Spinal cord (tissue), 10 donors: ENCODE measurements around the gene AMN. TPM values are rescaled to one million over a fixed set of nuclear protein-coding genes. Genes with fewer than 3 reads are reported as not detected.
A peak's percentile ranks its signal among the peaks of the same experiment; 100 is the strongest.
"Not testable (repeated sequence)": the region's sequence is repeated elsewhere in the genome, so short reads cannot be mapped to it uniquely, and the experiment has no call there.

Experiments used
- DNase-seq, 6 donors: peaks; one replicate each; pipeline versions ENCODE4 v3.0.0 to v3.0.0-alpha.2; 2013 to 2015; ENCODE audit warnings: low spot score in 6 of 6, low read depth in 4 of 6
- H3K27ac ChIP-seq: one replicate; pipeline ENCODE4 v1.5.1; 2013; ENCODE audit warnings: low read depth, low read length, control low read depth
- H3K27me3 ChIP-seq: one replicate; pipeline ENCODE4 v1.6.1; 2013; ENCODE audit warnings: low read length; ENCODE audit not compliant: control insufficient read depth, insufficient read depth
- H3K36me3 ChIP-seq: one replicate; pipeline ENCODE4 v1.6.1; 2013; ENCODE audit warnings: low read length; ENCODE audit not compliant: control insufficient read depth, insufficient read depth
- H3K4me1 ChIP-seq: one replicate; pipeline ENCODE4 v1.6.1; 2013; ENCODE audit warnings: low read length; ENCODE audit not compliant: control insufficient read depth, insufficient read depth
- H3K4me3 ChIP-seq: one replicate; pipeline ENCODE4 v1.5.1; 2013; ENCODE audit warnings: low read depth, low read length, control low read depth
- H3K9me3 ChIP-seq: one replicate; pipeline ENCODE4 v1.6.1; 2013; ENCODE audit warnings: low read length; ENCODE audit not compliant: control insufficient read depth, insufficient read depth
- WGBS: methylation state at CpG from one replicate; pipeline ENCODE4 v1.1.5; 2013; ENCODE audit warnings: missing lambda C conversion rate; ENCODE audit not compliant: insufficient coverage; 5-methylcytosine and 5-hydroxymethylcytosine counted together
- polyA plus RNA-seq, 2 donors: library from polyadenylated mRNA; unstranded; fragments of 120-200 nt; gene quantifications; one replicate each; pipeline ENCODE4 v1.2.1, GENCODE V29; 2013; ENCODE audit not compliant: insufficient read length in 2 of 2
- total RNA-seq, 2 donors: library from RNA; depleted of rRNA in 1 of 2; stranded (reverse); fragments of 120-200 nt in 1 of 2; fragments of >200 nt in 1 of 2; gene quantifications; one replicate each; pipeline versions ENCODE4 v1.2.3 to v1.2.4, GENCODE V29; 2013 to 2014
- donor health status: healthy.

Gene AMN
- total and polyA plus RNA-seq, 4 donors: 0.20 to 4.0 (median 1.5) TPM

- no peak overlapping the region for H3K4me3 ChIP-seq
- H3K9me3 ChIP-seq: no peaks in the 10 kb centered on the region
- H3K4me1 ChIP-seq: peaks cover 19% of the 10 kb centered on the region
- H3K27ac ChIP-seq: no peak overlapping the region
- peaks cover 7% of the 10 kb centered on the region for H3K36me3 ChIP-seq
- no peak for DNase-seq
- 93% methylated on average over 5 of the region's 5 CpGs for WGBS
- H3K27me3 ChIP-seq: peaks cover 35% of the 10 kb centered on the region
Measured at GRCh38 chr14:102920273-102920997, 2.0 kb upstream of the AMN start.

GRCh38 chr14:102920998-102921304 is 1.5 kb upstream of the AMN start:
- Histone ChIP-seq H3K4me1 (peaks cover 19% of the 10 kb centered on the region), H3K27me3 (peaks cover 40% of the 10 kb centered on the region), H3K27ac (no peak overlapping the region), H3K4me3 (no peak overlapping the region), H3K36me3 (peaks cover 5% of the 10 kb centered on the region), H3K9me3 (no peaks in the 10 kb centered on the region)
- 92% methylated on average over 1 of the region's 1 CpG for WGBS
- no peak for DNase-seq

GRCh38 chr14:102923201-102923924 is 900 bp downstream of the AMN start:
- H3K9me3 ChIP-seq: no peaks in the 10 kb centered on the region
- H3K4me3 ChIP-seq: peak overlapping the region; percentile 16
- no peak for DNase-seq
- H3K27me3 ChIP-seq: peaks cover 57% of the 10 kb centered on the region
- H3K36me3 ChIP-seq: peaks cover 2% of the 10 kb centered on the region
- WGBS: 4% methylated on average over 53 of the region's 53 CpGs
- H3K27ac ChIP-seq: no peak overlapping the region
- peaks cover 23% of the 10 kb centered on the region for H3K4me1 ChIP-seq

- DNase-seq: no peak
- Histone ChIP-seq H3K4me3 (no peak overlapping the region), H3K27ac (no peak overlapping the region), H3K36me3 (peaks cover 2% of the 10 kb centered on the region), H3K27me3 (peaks cover 63% of the 10 kb centered on the region), H3K4me1 (peaks cover 30% of the 10 kb centered on the region), H3K9me3 (no peaks in the 10 kb centered on the region)
- 47% methylated on average over 11 of the region's 11 CpGs for WGBS
Measured at GRCh38 chr14:102923925-102924486, 1.5 kb downstream of the AMN start.

GRCh38 chr14:102924632-102925588 is 2.4 kb downstream of the AMN start:
- Histone ChIP-seq H3K4me3 (no peak overlapping the region), H3K36me3 (peaks cover 2% of the 10 kb centered on the region), H3K9me3 (no peaks in the 10 kb centered on the region), H3K27ac (no peak overlapping the region), H3K4me1 (peaks cover 37% of the 10 kb centered on the region), H3K27me3 (peaks cover 72% of the 10 kb centered on the region)
- 73% methylated on average over 14 of the region's 25 CpGs for WGBS
- DNase-seq: no peak

- Histone ChIP-seq H3K27ac (no peak overlapping the region), H3K36me3 (peaks cover 4% of the 10 kb centered on the region), H3K27me3 (peaks cover 75% of the 10 kb centered on the region), H3K4me3 (no peak overlapping the region), H3K9me3 (no peaks in the 10 kb centered on the region), H3K4me1 (peaks cover 43% of the 10 kb centered on the region)
- 70% methylated on average over 6 of the region's 11 CpGs for WGBS
- DNase-seq: no peak
Measured at GRCh38 chr14:102925646-102926045, 3.2 kb downstream of the AMN start.

- Histone ChIP-seq H3K27me3 (peaks cover 79% of the 10 kb centered on the region), H3K27ac (no peak overlapping the region), H3K4me1 (peaks cover 46% of the 10 kb centered on the region), H3K4me3 (no peak overlapping the region), H3K9me3 (no peaks in the 10 kb centered on the region), H3K36me3 (peaks cover 6% of the 10 kb centered on the region)
- whole genome bisulfite sequencing: 40% methylated on average over 6 of the region's 12 CpGs
- no peak for DNase-seq
Measured at GRCh38 chr14:102926104-102926503, 3.6 kb downstream of the AMN start.

- WGBS: no CpG with 5 or more reads among the region's 10 CpGs
- H3K27me3 ChIP-seq: peaks cover 82% of the 10 kb centered on the region
- not testable (repeated sequence) for H3K9me3 ChIP-seq, H3K4me3 ChIP-seq, DNase-seq, H3K27ac ChIP-seq
- H3K4me1 ChIP-seq: peaks cover 46% of the 10 kb centered on the region
- peaks cover 14% of the 10 kb centered on the region for H3K36me3 ChIP-seq
Measured at GRCh38 chr14:102926840-102927239, 4.4 kb downstream of the AMN start.

- Histone ChIP-seq H3K27me3 (peaks cover 78% of the 10 kb centered on the region), H3K4me1 (peaks cover 45% of the 10 kb centered on the region), H3K27ac (no peak overlapping the region), H3K9me3 (no peaks in the 10 kb centered on the region), H3K36me3 (peaks cover 19% of the 10 kb centered on the region), H3K4me3 (no peak overlapping the region)
- no peak for DNase-seq
- 44% methylated on average over 19 of the region's 19 CpGs for WGBS
Measured at GRCh38 chr14:102927346-102927877, 4.9 kb downstream of the AMN start.
